Liver (tissue), 9 donors: ENCODE results near the gene TATDN3. TPM values are rescaled to one million over a fixed set of nuclear protein-coding genes. Genes with fewer than 3 reads are reported as not detected.

Experiments
- DNase-seq: peaks from one replicate; pipeline ENCODE4 v3.0.0-alpha.2; 2017; ENCODE audit warnings: low spot score
- H3K27ac ChIP-seq, 2 donors: one replicate each; pipeline ENCODE4 v1.7.0; 2013; ENCODE audit warnings: inconsistent platforms in 2 of 2, low read length in 2 of 2, control low read depth in 1 of 2, low read depth in 1 of 2, mild to moderate bottlenecking in 1 of 2
- H3K27me3 ChIP-seq, 4 donors: one replicate each; pipeline versions ENCODE4 v1.6.1 to v1.7.0; 2013; ENCODE audit warnings: low read length in 3 of 4, inconsistent platforms in 1 of 4, mild to moderate bottlenecking in 1 of 4, moderate library complexity in 1 of 4; ENCODE audit not compliant: control insufficient read depth in 4 of 4, insufficient read depth in 4 of 4
- H3K36me3 ChIP-seq, 4 donors: one replicate each; pipeline versions ENCODE4 v1.6.1 to v1.7.0; 2013; ENCODE audit warnings: low read length in 3 of 4, mild to moderate bottlenecking in 3 of 4, low read depth in 1 of 4, moderate library complexity in 1 of 4; ENCODE audit not compliant: control insufficient read depth in 4 of 4, insufficient read depth in 3 of 4
- H3K4me1 ChIP-seq, 4 donors: one replicate each; pipeline versions ENCODE4 v1.6.1 to v1.7.0; 2013; ENCODE audit warnings: low read length in 3 of 4, mild to moderate bottlenecking in 3 of 4, moderate library complexity in 1 of 4; ENCODE audit not compliant: control insufficient read depth in 4 of 4, insufficient read depth in 4 of 4
- H3K4me3 ChIP-seq, 3 donors: one replicate each; pipeline versions ENCODE4 v1.6.1 to v1.7.0; 2013; ENCODE audit warnings: low read length in 3 of 3, control low read depth in 1 of 3, low read depth in 1 of 3, mild to moderate bottlenecking in 1 of 3
- H3K9ac ChIP-seq, 2 donors: one replicate each; pipeline ENCODE4 v1.7.0; 2013; ENCODE audit warnings: low read length in 2 of 2, mild to moderate bottlenecking in 2 of 2, moderate library complexity in 2 of 2, control low read depth in 1 of 2, low read depth in 1 of 2
- H3K9me3 ChIP-seq, 4 donors: one replicate each; pipeline versions ENCODE4 v1.6.1 to v1.7.0; 2013; ENCODE audit warnings: low read length in 3 of 4; ENCODE audit not compliant: control insufficient read depth in 4 of 4
- ATF3 ChIP-seq: IDR thresholded peaks from 2 replicates; pipeline ENCODE4 v1.6.1; 2016; ENCODE audit warnings: antibody characterized with exemption
- CTCF ChIP-seq: fragments of 150-350 bp; IDR thresholded peaks from 2 replicates; pipeline ENCODE4 v1.5.1; 2017; ENCODE audit warnings: improper control_type of control experiment, low read depth, low read length; ENCODE audit not compliant: missing input control
- EGR1 ChIP-seq, 2 donors: IDR thresholded peaks; 2 replicates each; pipeline ENCODE4 v1.6.1; 2016 to 2018; ENCODE audit warnings: antibody characterized with exemption in 2 of 2, low read depth in 2 of 2
- FOXA1 ChIP-seq: IDR thresholded peaks from 2 replicates; pipeline ENCODE4 v1.6.1; 2016; ENCODE audit warnings: antibody characterized with exemption
- FOXA2 ChIP-seq: IDR thresholded peaks from 2 replicates; pipeline ENCODE4 v1.6.1; 2016; ENCODE audit warnings: antibody characterized with exemption
- HNF4A ChIP-seq, 2 donors: conservative IDR thresholded peaks; 2 replicates each; pipeline ENCODE4 v1.6.1; 2016; ENCODE audit warnings: antibody characterized with exemption in 2 of 2, mild to moderate bottlenecking in 2 of 2
- HNF4G ChIP-seq: IDR thresholded peaks from 2 replicates; pipeline ENCODE4 v1.6.1; 2016; ENCODE audit warnings: antibody characterized with exemption
- JUND ChIP-seq, 2 donors: IDR thresholded peaks; 2 replicates each; pipeline ENCODE4 v1.6.1; 2016; ENCODE audit warnings: antibody characterized with exemption in 2 of 2
- MAX ChIP-seq: IDR thresholded peaks from 2 replicates; pipeline ENCODE4 v1.6.1; 2016; ENCODE audit warnings: antibody characterized with exemption
- NR2F2 ChIP-seq: IDR thresholded peaks from 2 replicates; pipeline ENCODE4 v1.6.1; 2016; ENCODE audit warnings: antibody characterized with exemption
- RAD21 ChIP-seq, 2 donors: IDR thresholded peaks; 2 replicates each; pipeline ENCODE4 v1.6.1; 2016; ENCODE audit warnings: antibody characterized with exemption in 2 of 2, mild to moderate bottlenecking in 2 of 2
- REST ChIP-seq: IDR thresholded peaks from 2 replicates; pipeline ENCODE4 v1.6.1; 2016; ENCODE audit warnings: antibody characterized with exemption, mild to moderate bottlenecking
- RXRA ChIP-seq, 2 donors: IDR thresholded peaks; 2 replicates each; pipeline ENCODE4 v1.6.1; 2017 to 2018; ENCODE audit warnings: antibody characterized with exemption in 2 of 2, mild to moderate bottlenecking in 1 of 2
- SP1 ChIP-seq: IDR thresholded peaks from 2 replicates; pipeline ENCODE4 v1.6.1; 2018; ENCODE audit warnings: antibody characterized with exemption, mild to moderate bottlenecking
- TAF1 ChIP-seq: conservative IDR thresholded peaks from 2 replicates; pipeline ENCODE4 v1.6.1; 2016; ENCODE audit warnings: antibody characterized with exemption, mild to moderate bottlenecking
- YY1 ChIP-seq: IDR thresholded peaks from 2 replicates; pipeline ENCODE4 v1.6.1; 2016; ENCODE audit warnings: antibody characterized with exemption, mild to moderate bottlenecking
- ZBTB33 ChIP-seq: IDR thresholded peaks from 2 replicates; pipeline ENCODE4 v1.6.1; 2016; ENCODE audit warnings: antibody characterized with exemption
- WGBS: extraction: QIAGEN DNeasy Blood & Tissue Kit; methylation state at CpG from one replicate; pipeline ENCODE4 v1.1.7; 2013; 5-methylcytosine and 5-hydroxymethylcytosine counted together
- polyA plus RNA-seq, 2 donors: library from polyadenylated mRNA; stranded (reverse) in 1 of 2; unstranded in 1 of 2; fragments of 200-250 nt in 1 of 2; fragments of >200 nt in 1 of 2; fragmentation: Nextera tagmentation in 1 of 2; extraction: Ambion mirVana in 1 of 2; gene quantifications; one replicate each; pipeline versions ENCODE4 v1.2.1 to v1.2.3, GENCODE V29; 2013 to 2015
- total RNA-seq, 2 donors: library from RNA; depleted of rRNA; stranded (reverse); fragments of >200 nt; gene quantifications; one replicate each; pipeline ENCODE4 v1.2.3, GENCODE V29; 2014
- donor health status: healthy.
- donor health status: healthy.
- donor health status: healthy.
- donor health status: healthy.
- donor health status: healthy.

The TATDN3 gene
- total and polyA plus RNA-seq, 4 donors, result 5.2 to 8.1 (median 6.7) TPM

GRCh38 chr1:212769459-212770167 lies 22.1 kb upstream of the TATDN3 start:
- Histone ChIP-seq H3K4me3 (no peak overlapping the region), H3K27ac (no peak overlapping the region), H3K4me1 (no peaks in the 10 kb centered on the region), H3K9ac (no peak overlapping the region), H3K36me3 (peaks cover 0 to 3% (median 2%) of the 10 kb centered on the region in 4 donors), H3K27me3 (no peaks in the 10 kb centered on the region), H3K9me3 (peaks cover 0 to 9% (median 6%) of the 10 kb centered on the region in 4 donors)
- no peak for DNase-seq
- WGBS, result 87% methylated on average over 1 of the region's 1 CpG
- TF ChIP-seq HNF4A (conservative IDR thresholded peaks at IDR 0.05) (no peak), YY1 (no peak), ATF3 (no peak), FOXA1 (no peak), EGR1 (IDR thresholded peaks at IDR 0.05; ENCODE audit: low read depth in 2 of 2) (no peak), ZBTB33 (no peak), JUND (IDR thresholded peaks at IDR 0.05) (no peak), TAF1 (no peak), RAD21 (IDR thresholded peaks at IDR 0.05) (no peak), RXRA (IDR thresholded peaks at IDR 0.05) (no peak), HNF4G (no peak), CTCF (no peak), REST (no peak), NR2F2 (no peak), SP1 (no peak), MAX (no peak), FOXA2 (no peak)
